T-helper 22 cell (primary cell): Measurements from ENCODE around the gene TLE1.
"Not testable (repeated sequence)": the region's sequence is repeated elsewhere in the genome, so short reads cannot be mapped to it uniquely, and the experiment has no call there.

ENCODE experiments used
- DNase-seq: peaks from one replicate; pipeline ENCODE4 v3.0.0-alpha.2; 2020; ENCODE audit warnings: low read depth

TLE1 gene

GRCh38 chr9:81621785-81622259, 67.5 kb downstream of the TLE1 start:
- DNase-seq: no peak

- no peak for DNase-seq
Measured at GRCh38 chr9:81621118-81621517, 68.2 kb downstream of the TLE1 start.

GRCh38 chr9:81620002-81620390, 69.4 kb downstream of the TLE1 start:
- DNase-seq: no peak

- DNase-seq: no peak
Measured at GRCh38 chr9:81619353-81620001, 69.9 kb downstream of the TLE1 start.

GRCh38 chr9:81618923-81619322, 70.4 kb downstream of the TLE1 start:
- DNase-seq: no peak

GRCh38 chr9:81616141-81616540, 73.2 kb downstream of the TLE1 start:
- no peak for DNase-seq

GRCh38 chr9:81614335-81614734, 75.0 kb downstream of the TLE1 start:
- no peak for DNase-seq

- no peak for DNase-seq
Measured at GRCh38 chr9:81613002-81613812, 76.1 kb downstream of the TLE1 start.

GRCh38 chr9:81611664-81612063, 77.7 kb downstream of the TLE1 start:
- no peak for DNase-seq

- DNase-seq: no peak
Measured at GRCh38 chr9:81610740-81611107, 78.6 kb downstream of the TLE1 start.

GRCh38 chr9:81609782-81610739, 79.3 kb downstream of the TLE1 start:
- no peak for DNase-seq

- DNase-seq: no peak
Measured at GRCh38 chr9:81608289-81608657, 81.1 kb downstream of the TLE1 start.

GRCh38 chr9:81607593-81608288, 81.6 kb downstream of the TLE1 start:
- DNase-seq: no peak

GRCh38 chr9:81606261-81606660, 83.1 kb downstream of the TLE1 start:
- not testable (repeated sequence) for DNase-seq

- DNase-seq: no peak
Measured at GRCh38 chr9:81605170-81605670, 84.1 kb downstream of the TLE1 start.

- DNase-seq: no peak
Measured at GRCh38 chr9:81604306-81605169, 84.8 kb downstream of the TLE1 start.

- no peak for DNase-seq
Measured at GRCh38 chr9:81602887-81603680, 86.3 kb downstream of the TLE1 start.

GRCh38 chr9:81601639-81602623, 87.4 kb downstream of the TLE1 start:
- no peak for DNase-seq

- DNase-seq: no peak
Measured at GRCh38 chr9:81600631-81601030, 88.7 kb downstream of the TLE1 start.
